Measurements from ENCODE around the gene MTMR2. TPM values are rescaled to one million over a fixed set of nuclear protein-coding genes. Genes with fewer than 3 reads are reported as not detected.

MTMR2 gene
- total and polyA plus RNA-seq, 2 donors (not counting 1 experiment from before 2014, with no cell fraction given): 4.8 to 15.4 TPM

- Histone ChIP-seq H3K4me3 (ENCODE audit: control extremely low read depth in 1 of 5, extremely low read depth in 1 of 5, insufficient read depth in 1 of 5, low read depth in 2 of 5, low read length in 4 of 5) (no peak overlapping the region), H3K4me2 (replicated peaks; ENCODE audit: low read depth, low read length, poor library complexity, severe bottlenecking) (no peak overlapping the region), H3K9me3 (ENCODE audit: control extremely low read depth in 1 of 3, control insufficient read depth in 2 of 3, insufficient read depth in 1 of 3, low read length in 2 of 3) (no peaks in the 10 kb centered on the region), H3K27me3 (replicated peaks in 1 of 4; ENCODE audit: control extremely low read depth in 1 of 4, control insufficient read depth in 3 of 4, insufficient read depth in 4 of 4, low read length in 3 of 4) (no peaks in the 10 kb centered on the region), H3K9ac (ENCODE audit: low read length) (no peak overlapping the region), H3K27ac (ENCODE audit: low read length in 2 of 2) (no peak overlapping the region), H3K4me1 (ENCODE audit: control insufficient read depth in 2 of 2, insufficient read depth in 2 of 2, low read length in 2 of 2) (no peaks in the 10 kb centered on the region), H3K79me2 (ENCODE audit: control insufficient read depth, insufficient read depth, low read length) (no peaks in the 10 kb centered on the region), H3K36me3 (replicated peaks in 1 of 2; ENCODE audit: control extremely low read depth in 1 of 2, control insufficient read depth in 1 of 2, extremely low read depth in 1 of 2, insufficient read depth in 2 of 2, low read length in 1 of 2) (peaks cover 4 to 60% of the 10 kb centered on the region in 2 experiments), H4K20me1 (ENCODE audit: control insufficient read depth, insufficient read depth, low read length, poor library complexity, severe bottlenecking) (no peaks in the 10 kb centered on the region), H2AFZ (ENCODE audit: insufficient read depth, low read depth, low read length, poor library complexity, severe bottlenecking) (no peak overlapping the region)
- Mint-ChIP-seq H3K27me3 (no peaks in the 10 kb centered on the region), H3K4me1 (no peaks in the 10 kb centered on the region), H3K9me3 (ENCODE audit: insufficient read depth) (no peaks in the 10 kb centered on the region), H3K27ac (no peak overlapping the region), H3K4me3 (no peak overlapping the region)
- ChIA-PET POLR2A (no interaction called here), CTCF (no interaction called here)
- ATAC-seq (ENCODE audit: low read depth) (no peak), DNase-seq (no peak)
- no CpG with 5 or more reads among the region's 2 CpGs for WGBS (ENCODE audit: insufficient coverage)
- TF ChIP-seq CTCF (IDR thresholded peaks at IDR 0.05) (no peak), EZH2 (IDR thresholded peaks at IDR 0.05; ENCODE audit: borderline replicate concordance, insufficient read depth, low read depth, low read length, poor library complexity, severe bottlenecking) (no peak)
- intact Hi-C loops (cut with micrococcal nuclease): no loop called here
Observed at GRCh38 chr11:95831198-95831883, 92.6 kb downstream of the MTMR2 start.

- no peak overlapping the region for H3K4me3 Mint-ChIP-seq
- H3K27ac ChIP-seq (ENCODE audit: low read length in 2 of 2): no peak overlapping the region
- ATAC-seq (ENCODE audit: low read depth): no peak
- H3K9ac ChIP-seq (ENCODE audit: low read length): no peak overlapping the region
- peak overlapping the region; percentile 1 for H3K27ac Mint-ChIP-seq
- no peaks in the 10 kb centered on the region for H3K79me2 ChIP-seq (ENCODE audit: control insufficient read depth, insufficient read depth, low read length)
- no peaks in the 10 kb centered on the region for H3K27me3 Mint-ChIP-seq
- ChIA-PET CTCF (interaction anchor here (0.7 to 1.2 kb wide), 2 partner anchors 511 to 596 kb away, joined by 3 read pairs; no protein-coding TSS in a partner anchor), POLR2A (no interaction called here)
- no peaks in the 10 kb centered on the region for H3K4me1 ChIP-seq (ENCODE audit: control insufficient read depth in 2 of 2, insufficient read depth in 2 of 2, low read length in 2 of 2)
- no peak for DNase-seq
- H3K4me1 Mint-ChIP-seq: no peaks in the 10 kb centered on the region
- no peak overlapping the region for H3K4me2 ChIP-seq (replicated peaks; ENCODE audit: low read depth, low read length, poor library complexity, severe bottlenecking)
- no peaks in the 10 kb centered on the region for H3K9me3 Mint-ChIP-seq (ENCODE audit: insufficient read depth)
- H2AFZ ChIP-seq (ENCODE audit: insufficient read depth, low read depth, low read length, poor library complexity, severe bottlenecking): no peak overlapping the region
- no CpG with 5 or more reads among the region's 1 CpG for WGBS (ENCODE audit: insufficient coverage)
- intact Hi-C loops (cut with micrococcal nuclease): no loop called here
- H3K4me3 ChIP-seq (ENCODE audit: control extremely low read depth in 1 of 5, extremely low read depth in 1 of 5, insufficient read depth in 1 of 5, low read depth in 2 of 5, low read length in 4 of 5): no peak overlapping the region
- H3K9me3 ChIP-seq (ENCODE audit: control extremely low read depth in 1 of 3, control insufficient read depth in 2 of 3, insufficient read depth in 1 of 3, low read length in 2 of 3): no peaks in the 10 kb centered on the region
- H3K36me3 ChIP-seq (replicated peaks in 1 of 2; ENCODE audit: control extremely low read depth in 1 of 2, control insufficient read depth in 1 of 2, extremely low read depth in 1 of 2, insufficient read depth in 2 of 2, low read length in 1 of 2): peaks cover 6 to 46% of the 10 kb centered on the region in 2 experiments
- no peak for TF ChIP-seq CTCF (IDR thresholded peaks at IDR 0.05)
- TF ChIP-seq EZH2 (IDR thresholded peaks at IDR 0.05; ENCODE audit: borderline replicate concordance, insufficient read depth, low read depth, low read length, poor library complexity, severe bottlenecking): no peak
- no peaks in the 10 kb centered on the region for H4K20me1 ChIP-seq (ENCODE audit: control insufficient read depth, insufficient read depth, low read length, poor library complexity, severe bottlenecking)
- H3K27me3 ChIP-seq (replicated peaks in 1 of 4; ENCODE audit: control extremely low read depth in 1 of 4, control insufficient read depth in 3 of 4, insufficient read depth in 4 of 4, low read length in 3 of 4): no peaks in the 10 kb centered on the region
Observed at GRCh38 chr11:95829580-95830259, 94.2 kb downstream of the MTMR2 start.

All from B cell (primary cell).